Measurements from ENCODE around the gene CTRB1. TPM values are rescaled to one million over a fixed set of nuclear protein-coding genes. Genes with fewer than 3 reads are reported as not detected.
"Not testable (repeated sequence)": the region's sequence is repeated elsewhere in the genome, so short reads cannot be mapped to it uniquely, and the experiment has no call there.

The CTRB1 gene
- total RNA-seq, 1 donor from 2014 or later = not detected

- Mint-ChIP-seq H3K4me1 (ENCODE audit: unreplicated experiment) (peaks cover 25% of the 10 kb centered on the region), H3K27ac (ENCODE audit: unreplicated experiment) (peak overlapping the region; percentile 74), H3K9me3 (ENCODE audit: unreplicated experiment) (no peaks in the 10 kb centered on the region), H3K27me3 (ENCODE audit: unreplicated experiment) (peaks cover 37% of the 10 kb centered on the region), H3K4me3 (ENCODE audit: unreplicated experiment) (no peak overlapping the region), H3K36me3 (ENCODE audit: low read depth, unreplicated experiment) (peaks cover 45% of the 10 kb centered on the region)
- no peak for TF ChIP-seq CTCF (IDR thresholded peaks at IDR 0.05; ENCODE audit: unreplicated experiment)
- no peak for DNase-seq (ENCODE audit: low spot score)
Observed at GRCh38 chr16:75238853-75239541, 20.2 kb downstream of the CTRB1 start.

- no peak for TF ChIP-seq CTCF (IDR thresholded peaks at IDR 0.05; ENCODE audit: unreplicated experiment)
- Mint-ChIP-seq H3K36me3 (ENCODE audit: low read depth, unreplicated experiment) (peaks cover 44% of the 10 kb centered on the region), H3K27me3 (ENCODE audit: unreplicated experiment) (peaks cover 35% of the 10 kb centered on the region), H3K4me1 (ENCODE audit: unreplicated experiment) (peaks cover 31% of the 10 kb centered on the region), H3K27ac (ENCODE audit: unreplicated experiment) (peak overlapping the region; percentile 70), H3K4me3 (ENCODE audit: unreplicated experiment) (no peak overlapping the region), H3K9me3 (ENCODE audit: unreplicated experiment) (no peaks in the 10 kb centered on the region)
- DNase-seq (ENCODE audit: low spot score) = peak; percentile 2
Observed at GRCh38 chr16:75239542-75240122, 20.8 kb downstream of the CTRB1 start.

GRCh38 chr16:75240633-75241032, 21.8 kb downstream of the CTRB1 start:
- not testable (repeated sequence) for DNase-seq (ENCODE audit: low spot score); H3K9me3 Mint-ChIP-seq (ENCODE audit: unreplicated experiment)
- Mint-ChIP-seq H3K27me3 (ENCODE audit: unreplicated experiment) (peaks cover 34% of the 10 kb centered on the region), H3K36me3 (ENCODE audit: low read depth, unreplicated experiment) (peaks cover 42% of the 10 kb centered on the region), H3K4me3 (ENCODE audit: unreplicated experiment) (peak overlapping the region; percentile 28), H3K4me1 (ENCODE audit: unreplicated experiment) (peaks cover 35% of the 10 kb centered on the region), H3K27ac (ENCODE audit: unreplicated experiment) (peak overlapping the region; percentile 72)

GRCh38 chr16:75241412-75241811, 22.6 kb downstream of the CTRB1 start:
- DNase-seq (ENCODE audit: low spot score) = no peak
- Mint-ChIP-seq H3K9me3 (ENCODE audit: unreplicated experiment) (no peaks in the 10 kb centered on the region), H3K4me3 (ENCODE audit: unreplicated experiment) (no peak overlapping the region), H3K27me3 (ENCODE audit: unreplicated experiment) (peaks cover 28% of the 10 kb centered on the region), H3K27ac (ENCODE audit: unreplicated experiment) (no peak overlapping the region), H3K4me1 (ENCODE audit: unreplicated experiment) (peaks cover 36% of the 10 kb centered on the region), H3K36me3 (ENCODE audit: low read depth, unreplicated experiment) (peaks cover 38% of the 10 kb centered on the region)
- no peak for TF ChIP-seq CTCF (IDR thresholded peaks at IDR 0.05; ENCODE audit: unreplicated experiment)

- Mint-ChIP-seq H3K36me3 (ENCODE audit: low read depth, unreplicated experiment) (peaks cover 38% of the 10 kb centered on the region), H3K4me1 (ENCODE audit: unreplicated experiment) (peaks cover 39% of the 10 kb centered on the region), H3K9me3 (ENCODE audit: unreplicated experiment) (no peaks in the 10 kb centered on the region), H3K4me3 (ENCODE audit: unreplicated experiment) (peak overlapping the region; percentile 44), H3K27me3 (ENCODE audit: unreplicated experiment) (peaks cover 29% of the 10 kb centered on the region), H3K27ac (ENCODE audit: unreplicated experiment) (peak overlapping the region; percentile 54)
- DNase-seq (ENCODE audit: low spot score) = no peak
- no peak for TF ChIP-seq CTCF (IDR thresholded peaks at IDR 0.05; ENCODE audit: unreplicated experiment)
Observed at GRCh38 chr16:75241955-75242354, 23.2 kb downstream of the CTRB1 start.

GRCh38 chr16:75242436-75243078, 23.8 kb downstream of the CTRB1 start:
- not testable (repeated sequence) for DNase-seq (ENCODE audit: low spot score); H3K9me3 Mint-ChIP-seq (ENCODE audit: unreplicated experiment)
- Mint-ChIP-seq H3K4me1 (ENCODE audit: unreplicated experiment) (peaks cover 45% of the 10 kb centered on the region), H3K27me3 (ENCODE audit: unreplicated experiment) (peaks cover 30% of the 10 kb centered on the region), H3K4me3 (ENCODE audit: unreplicated experiment) (peak overlapping the region; percentile 78), H3K27ac (ENCODE audit: unreplicated experiment) (peak overlapping the region; percentile 100), H3K36me3 (ENCODE audit: low read depth, unreplicated experiment) (peaks cover 34% of the 10 kb centered on the region)
